Measurements from ENCODE around the gene KRTAP5-4.
"Not testable (repeated sequence)": the region's sequence is repeated elsewhere in the genome, so short reads cannot be mapped to it uniquely, and the experiment has no call there.

KRTAP5-4 gene

GRCh38 chr11:1600626-1601025, 21.3 kb downstream of the KRTAP5-4 start:
- DNase-seq (ENCODE audit: low read depth) = no peak

- no peak for DNase-seq (ENCODE audit: low read depth)
These were observed 23.1 kb downstream of the KRTAP5-4 start for GRCh38 chr11:1598816-1599215.

- DNase-seq (ENCODE audit: low read depth) = not testable (repeated sequence)
These were observed 23.5 kb downstream of the KRTAP5-4 start for GRCh38 chr11:1598406-1598805.

- DNase-seq (ENCODE audit: low read depth) = no peak
These were observed 24.0 kb downstream of the KRTAP5-4 start, which contains the start of gene KRTAP5-2 for GRCh38 chr11:1597994-1598380. Gene KRTAP5-2, minus strand, starts transcription at chr11:1598294. Its CDS starts 44 bp downstream, at chr11:1598250.

GRCh38 chr11:1597331-1597993, 24.5 kb downstream of the KRTAP5-4 start:
- no peak for DNase-seq (ENCODE audit: low read depth)

GRCh38 chr11:1596576-1597121, 25.3 kb downstream of the KRTAP5-4 start:
- not testable (repeated sequence) for DNase-seq (ENCODE audit: low read depth)

GRCh38 chr11:1595994-1596575, 25.9 kb downstream of the KRTAP5-4 start:
- DNase-seq (ENCODE audit: low read depth) = not testable (repeated sequence)

- DNase-seq (ENCODE audit: low read depth) = no peak
These were observed 29.3 kb downstream of the KRTAP5-4 start for GRCh38 chr11:1592628-1593027.

- DNase-seq (ENCODE audit: low read depth) = no peak
These were observed 31.9 kb downstream of the KRTAP5-4 start for GRCh38 chr11:1589996-1590395.

GRCh38 chr11:1589191-1589963, 32.6 kb downstream of the KRTAP5-4 start:
- DNase-seq (ENCODE audit: low read depth) = not testable (repeated sequence)

- no peak for DNase-seq (ENCODE audit: low read depth)
These were observed 35.2 kb downstream of the KRTAP5-4 start for GRCh38 chr11:1586699-1587098.

- DNase-seq (ENCODE audit: low read depth) = not testable (repeated sequence)
These were observed 37.1 kb downstream of the KRTAP5-4 start, which contains the start of gene KRTAP5-1 for GRCh38 chr11:1584661-1585370. Gene KRTAP5-1, minus strand, starts transcription at chr11:1585283. Its CDS starts 34 bp downstream, at chr11:1585249.

GRCh38 chr11:1582909-1583308, 39.0 kb downstream of the KRTAP5-4 start:
- DNase-seq (ENCODE audit: low read depth) = not testable (repeated sequence)

GRCh38 chr11:1581976-1582375, 40.0 kb downstream of the KRTAP5-4 start:
- DNase-seq (ENCODE audit: low read depth) = no peak

- no peak for DNase-seq (ENCODE audit: low read depth)
These were observed 45.1 kb downstream of the KRTAP5-4 start for GRCh38 chr11:1576825-1577224.

GRCh38 chr11:1575756-1576155, 46.2 kb downstream of the KRTAP5-4 start:
- DNase-seq (ENCODE audit: low read depth) = not testable (repeated sequence)

GRCh38 chr11:1574933-1575242, 47.0 kb downstream of the KRTAP5-4 start:
- no peak for DNase-seq (ENCODE audit: low read depth)

- peak; percentile 30 for DNase-seq (ENCODE audit: low read depth)
These were observed 47.6 kb downstream of the KRTAP5-4 start for GRCh38 chr11:1574238-1574932.

GRCh38 chr11:1573903-1574237, 48.1 kb downstream of the KRTAP5-4 start:
- DNase-seq (ENCODE audit: low read depth) = no peak

GRCh38 chr11:1573077-1573902, 48.6 kb downstream of the KRTAP5-4 start:
- no peak for DNase-seq (ENCODE audit: low read depth)

Data from iris pigment epithelial cell (primary cell).